Thyroid gland (tissue), 4 donors: ENCODE results near the gene RPL3.
"Not testable (repeated sequence)": the region's sequence is repeated elsewhere in the genome, so short reads cannot be mapped to it uniquely, and the experiment has no call there.

Experiments
- POLR2A ChIP-seq, 2 donors: fragments of 450-650 bp; IDR thresholded peaks; one replicate each; pipeline ENCODE4 v1.6.1; 2017; ENCODE audit warnings: antibody characterized with exemption in 2 of 2, mild to moderate bottlenecking in 2 of 2, moderate library complexity in 1 of 2
- TF ChIP-seq, protein P1 (sequence below), 6 experiments: fragments of 200-600 bp in 3 of 6; fragments of 450-650 bp in 3 of 6; sonication (generic) in 3 of 6; IDR thresholded peaks; one replicate each; pipeline ENCODE4 v1.5.1; 2016 to 2019; ENCODE audit warnings: antibody characterized with exemption in 6 of 6, mild to moderate bottlenecking in 2 of 6, inconsistent platforms in 1 of 6, moderate library complexity in 1 of 6

DNA sequence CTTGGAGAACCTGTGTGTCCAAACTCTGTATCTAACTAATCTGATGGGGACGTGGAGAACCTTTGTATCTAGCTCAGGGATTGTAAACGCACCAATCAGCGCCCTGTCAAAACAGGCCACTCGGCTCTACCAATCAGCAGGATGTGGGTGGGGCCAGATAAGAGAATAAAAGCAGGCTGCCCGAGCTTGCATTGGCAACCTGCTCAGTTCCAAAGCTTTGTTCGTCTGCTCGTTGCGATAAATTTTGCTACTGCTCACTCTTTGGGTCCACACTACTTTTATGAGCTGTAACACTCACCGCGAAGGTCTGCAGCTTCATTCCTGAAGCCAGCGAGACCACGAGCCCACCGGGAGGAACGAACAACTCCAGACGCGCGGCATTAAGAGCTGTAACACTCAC lies 38.8 kb upstream of the RPL3 start:
- TF ChIP-seq, protein P1, sequence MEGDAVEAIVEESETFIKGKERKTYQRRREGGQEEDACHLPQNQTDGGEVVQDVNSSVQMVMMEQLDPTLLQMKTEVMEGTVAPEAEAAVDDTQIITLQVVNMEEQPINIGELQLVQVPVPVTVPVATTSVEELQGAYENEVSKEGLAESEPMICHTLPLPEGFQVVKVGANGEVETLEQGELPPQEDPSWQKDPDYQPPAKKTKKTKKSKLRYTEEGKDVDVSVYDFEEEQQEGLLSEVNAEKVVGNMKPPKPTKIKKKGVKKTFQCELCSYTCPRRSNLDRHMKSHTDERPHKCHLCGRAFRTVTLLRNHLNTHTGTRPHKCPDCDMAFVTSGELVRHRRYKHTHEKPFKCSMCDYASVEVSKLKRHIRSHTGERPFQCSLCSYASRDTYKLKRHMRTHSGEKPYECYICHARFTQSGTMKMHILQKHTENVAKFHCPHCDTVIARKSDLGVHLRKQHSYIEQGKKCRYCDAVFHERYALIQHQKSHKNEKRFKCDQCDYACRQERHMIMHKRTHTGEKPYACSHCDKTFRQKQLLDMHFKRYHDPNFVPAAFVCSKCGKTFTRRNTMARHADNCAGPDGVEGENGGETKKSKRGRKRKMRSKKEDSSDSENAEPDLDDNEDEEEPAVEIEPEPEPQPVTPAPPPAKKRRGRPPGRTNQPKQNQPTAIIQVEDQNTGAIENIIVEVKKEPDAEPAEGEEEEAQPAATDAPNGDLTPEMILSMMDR (IDR thresholded peaks at IDR 0.05): not testable (repeated sequence)
- TF ChIP-seq POLR2A (IDR thresholded peaks at IDR 0.05): not testable (repeated sequence)
